Astrocyte (in vitro differentiated cells and primary cell): ENCODE data around the gene ZBTB7A. TPM values are rescaled to one million over a fixed set of nuclear protein-coding genes. Genes with fewer than 3 reads are reported as not detected.

Experiments used
- DNase-seq: peaks from one replicate; pipeline ENCODE4 v3.0.0-alpha.2; 2010; ENCODE audit warnings: low read depth
- FAIRE-seq: peaks from 2 replicates; lab custom pipeline; 2011; peaks lifted over from hg19 to GRCh38; lab: Jason Lieb, UNC
- H2AFZ ChIP-seq: 2 replicates; pipeline ENCODE4 v1.6.0; 2012; ENCODE audit warnings: low read depth, low read length, inconsistent platforms
- H3K27ac ChIP-seq: 2 replicates; pipeline ENCODE4 v1.5.1; 2011; ENCODE audit warnings: low read depth, low read length, inconsistent platforms
- H3K27me3 ChIP-seq: 2 replicates; pipeline ENCODE4 v1.6.0; 2011; ENCODE audit warnings: low read length, inconsistent platforms; ENCODE audit not compliant: insufficient read depth
- H3K36me3 ChIP-seq: 2 replicates; pipeline ENCODE4 v1.5.1; 2011; ENCODE audit warnings: low read length, inconsistent platforms; ENCODE audit not compliant: insufficient read depth
- H3K4me1 ChIP-seq: 2 replicates; pipeline ENCODE4 v1.5.1; 2011; ENCODE audit warnings: low read length, inconsistent platforms; ENCODE audit not compliant: insufficient read depth
- H3K4me2 ChIP-seq: 2 replicates; pipeline ENCODE4 v1.6.0; 2012; ENCODE audit warnings: low read length, inconsistent platforms
- H3K4me3 ChIP-seq: 2 replicates; pipeline ENCODE4 v1.5.1; 2011; ENCODE audit warnings: low read depth, mild to moderate bottlenecking, low read length, inconsistent platforms; ENCODE audit not compliant: insufficient read depth
- H3K79me2 ChIP-seq: 2 replicates; pipeline ENCODE4 v1.6.0; 2012; ENCODE audit warnings: mild to moderate bottlenecking, low read length, inconsistent platforms; ENCODE audit not compliant: insufficient read depth
- H3K9ac ChIP-seq: 2 replicates; pipeline ENCODE4 v1.6.0; 2012; ENCODE audit warnings: mild to moderate bottlenecking, low read length, inconsistent platforms
- H3K9me3 ChIP-seq: 2 replicates; pipeline ENCODE4 v1.5.1; 2012; ENCODE audit warnings: low read depth, mild to moderate bottlenecking, low read length, inconsistent platforms; ENCODE audit not compliant: insufficient read depth
- H4K20me1 ChIP-seq: 2 replicates; pipeline ENCODE4 v1.6.0; 2012; ENCODE audit warnings: low read length, inconsistent platforms; ENCODE audit not compliant: insufficient read depth
- H3K27ac Mint-ChIP-seq: one replicate; pipeline ENCODE4 v1.8.0; 2021; ENCODE audit warnings: mild to moderate bottlenecking, mixed read lengths; ENCODE audit not compliant: unreplicated experiment
- H3K27me3 Mint-ChIP-seq: one replicate; pipeline ENCODE4 v1.8.0; 2021; ENCODE audit warnings: low read depth, mixed read lengths; ENCODE audit not compliant: unreplicated experiment
- H3K36me3 Mint-ChIP-seq: one replicate; pipeline ENCODE4 v1.8.0; 2021; ENCODE audit warnings: low read depth, mixed read lengths; ENCODE audit not compliant: unreplicated experiment
- H3K4me1 Mint-ChIP-seq: one replicate; pipeline ENCODE4 v1.8.0; 2021; ENCODE audit warnings: low read depth, mixed read lengths; ENCODE audit not compliant: unreplicated experiment
- H3K4me3 Mint-ChIP-seq: one replicate; pipeline ENCODE4 v1.8.0; 2021; ENCODE audit warnings: mild to moderate bottlenecking, moderate library complexity, mixed read lengths; ENCODE audit not compliant: unreplicated experiment
- H3K9me3 Mint-ChIP-seq: one replicate; pipeline ENCODE4 v1.8.0; 2021; ENCODE audit warnings: mild to moderate bottlenecking, mixed read lengths; ENCODE audit not compliant: unreplicated experiment
- CTCF ChIP-seq: IDR thresholded peaks from 2 replicates; pipeline ENCODE4 v1.5.1; 2011; ENCODE audit warnings: low read depth, mild to moderate bottlenecking, inconsistent platforms, low read length, moderate library complexity; ENCODE audit not compliant: insufficient read depth
- EZH2 ChIP-seq: IDR thresholded peaks from 2 replicates; pipeline ENCODE4 v1.6.1; 2012; ENCODE audit warnings: mild to moderate bottlenecking, low read length, inconsistent platforms; ENCODE audit not compliant: insufficient read depth
- total RNA-seq: library from RNA; stranded (reverse); gene quantifications from 2 replicates; pipeline ENCODE4 v1.2.1, GENCODE V29; 2021

Gene ZBTB7A
- total RNA-seq, 1 donor from 2014 or later, result 24.3 TPM

- Mint-ChIP-seq H3K4me1 (no peaks in the 10 kb centered on the region), H3K4me3 (no peak overlapping the region), H3K27me3 (no peaks in the 10 kb centered on the region), H3K9me3 (no peaks in the 10 kb centered on the region), H3K36me3 (peaks cover 2% of the 10 kb centered on the region), H3K27ac (peak overlapping the region; percentile 69)
- Histone ChIP-seq H3K79me2 (no peaks in the 10 kb centered on the region), H3K27ac (no peak overlapping the region), H3K27me3 (no peaks in the 10 kb centered on the region), H2AFZ (no peak overlapping the region), H3K4me3 (no peak overlapping the region), H3K4me1 (no peaks in the 10 kb centered on the region), H3K9me3 (no peaks in the 10 kb centered on the region), H4K20me1 (peaks cover 17% of the 10 kb centered on the region), H3K4me2 (no peak overlapping the region), H3K9ac (no peak overlapping the region), H3K36me3 (peaks cover 4% of the 10 kb centered on the region)
- TF ChIP-seq EZH2 (no peak), CTCF (no peak)
- DNase-seq (no peak), FAIRE-seq (no peak)
Observed at GRCh38 chr19:4035018-4035566, 31.6 kb downstream of the ZBTB7A start.

GRCh38 chr19:4034048-4035017 is 32.4 kb downstream of the ZBTB7A start:
- H3K27me3 Mint-ChIP-seq, result no peaks in the 10 kb centered on the region
- Histone ChIP-seq H3K9ac (no peak overlapping the region), H3K36me3 (peaks cover 4% of the 10 kb centered on the region), H3K79me2 (no peaks in the 10 kb centered on the region), H3K27ac (no peak overlapping the region), H3K4me2 (no peak overlapping the region), H2AFZ (no peak overlapping the region), H3K4me1 (no peaks in the 10 kb centered on the region), H3K9me3 (no peaks in the 10 kb centered on the region), H3K4me3 (no peak overlapping the region), H4K20me1 (peaks cover 15% of the 10 kb centered on the region), H3K27me3 (no peaks in the 10 kb centered on the region)
- H3K27ac Mint-ChIP-seq, result peak overlapping the region; percentile 69
- H3K4me1 Mint-ChIP-seq, result no peaks in the 10 kb centered on the region
- no peaks in the 10 kb centered on the region for H3K9me3 Mint-ChIP-seq
- no peak for FAIRE-seq
- TF ChIP-seq CTCF, result no peak
- no peak for TF ChIP-seq EZH2
- peaks cover 4% of the 10 kb centered on the region for H3K36me3 Mint-ChIP-seq
- no peak for DNase-seq
- no peak overlapping the region for H3K4me3 Mint-ChIP-seq
